Transverse colon (tissue), 3 donors: ENCODE measurements around the gene GLRA3.

ENCODE experiments used
- CTCF ChIP-seq, 5 experiments: fragments of 200-600 bp in 3 of 5; fragments of 450-650 bp in 2 of 5; sonication (generic) in 3 of 5; IDR thresholded peaks; 1 replicate in 2 of 5; 2 replicates in 3 of 5; pipeline ENCODE4 v1.5.1; 2016 to 2017; ENCODE audit warnings: antibody characterized with exemption in 5 of 5, inconsistent platforms in 3 of 5, mild to moderate bottlenecking in 2 of 5, moderate library complexity in 1 of 5
- EP300 ChIP-seq: sonication (generic); formaldehyde crosslinking; IDR thresholded peaks from one replicate; pipeline ENCODE4 v1.6.1; 2017; ENCODE audit warnings: antibody characterized with exemption, low read depth
- POLR2A ChIP-seq: fragments of 450-650 bp; IDR thresholded peaks from one replicate; pipeline ENCODE4 v1.6.1; 2016; ENCODE audit warnings: antibody characterized with exemption, mild to moderate bottlenecking, moderate library complexity

GRCh38 chr4:174699654-174700053, 129.4 kb downstream of the GLRA3 start:
- TF ChIP-seq POLR2A, result no peak
- no peak for TF ChIP-seq CTCF (IDR thresholded peaks at IDR 0.05)
- no peak for TF ChIP-seq EP300
